Measurements from ENCODE around the gene MCC.

GRCh38 chr5:113531481-113532159 is 43.4 kb upstream of the MCC start:
- TF ChIP-seq, protein P1, sequence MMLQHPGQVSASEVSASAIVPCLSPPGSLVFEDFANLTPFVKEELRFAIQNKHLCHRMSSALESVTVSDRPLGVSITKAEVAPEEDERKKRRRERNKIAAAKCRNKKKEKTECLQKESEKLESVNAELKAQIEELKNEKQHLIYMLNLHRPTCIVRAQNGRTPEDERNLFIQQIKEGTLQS (CRISPR knock-in tag; conservative IDR thresholded peaks at IDR 0.05), result no peak
- TF ChIP-seq, protein P2, sequence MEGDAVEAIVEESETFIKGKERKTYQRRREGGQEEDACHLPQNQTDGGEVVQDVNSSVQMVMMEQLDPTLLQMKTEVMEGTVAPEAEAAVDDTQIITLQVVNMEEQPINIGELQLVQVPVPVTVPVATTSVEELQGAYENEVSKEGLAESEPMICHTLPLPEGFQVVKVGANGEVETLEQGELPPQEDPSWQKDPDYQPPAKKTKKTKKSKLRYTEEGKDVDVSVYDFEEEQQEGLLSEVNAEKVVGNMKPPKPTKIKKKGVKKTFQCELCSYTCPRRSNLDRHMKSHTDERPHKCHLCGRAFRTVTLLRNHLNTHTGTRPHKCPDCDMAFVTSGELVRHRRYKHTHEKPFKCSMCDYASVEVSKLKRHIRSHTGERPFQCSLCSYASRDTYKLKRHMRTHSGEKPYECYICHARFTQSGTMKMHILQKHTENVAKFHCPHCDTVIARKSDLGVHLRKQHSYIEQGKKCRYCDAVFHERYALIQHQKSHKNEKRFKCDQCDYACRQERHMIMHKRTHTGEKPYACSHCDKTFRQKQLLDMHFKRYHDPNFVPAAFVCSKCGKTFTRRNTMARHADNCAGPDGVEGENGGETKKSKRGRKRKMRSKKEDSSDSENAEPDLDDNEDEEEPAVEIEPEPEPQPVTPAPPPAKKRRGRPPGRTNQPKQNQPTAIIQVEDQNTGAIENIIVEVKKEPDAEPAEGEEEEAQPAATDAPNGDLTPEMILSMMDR (IDR thresholded peaks at IDR 0.05), result no peak
- TF ChIP-seq, protein P3, sequence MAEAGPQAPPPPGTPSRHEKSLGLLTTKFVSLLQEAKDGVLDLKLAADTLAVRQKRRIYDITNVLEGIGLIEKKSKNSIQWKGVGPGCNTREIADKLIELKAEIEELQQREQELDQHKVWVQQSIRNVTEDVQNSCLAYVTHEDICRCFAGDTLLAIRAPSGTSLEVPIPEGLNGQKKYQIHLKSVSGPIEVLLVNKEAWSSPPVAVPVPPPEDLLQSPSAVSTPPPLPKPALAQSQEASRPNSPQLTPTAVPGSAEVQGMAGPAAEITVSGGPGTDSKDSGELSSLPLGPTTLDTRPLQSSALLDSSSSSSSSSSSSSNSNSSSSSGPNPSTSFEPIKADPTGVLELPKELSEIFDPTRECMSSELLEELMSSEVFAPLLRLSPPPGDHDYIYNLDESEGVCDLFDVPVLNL (CRISPR knock-in tag; IDR thresholded peaks at IDR 0.05; ENCODE audit: borderline replicate concordance, low read depth), result no peak
- TF ChIP-seq TP53 (CRISPR knock-in tag; IDR thresholded peaks at IDR 0.05) (no peak), E2F1 (CRISPR knock-in tag; IDR thresholded peaks at IDR 0.05) (no peak), HMGA2 (CRISPR knock-in tag; IDR thresholded peaks at IDR 0.05) (no peak), TEAD1 (CRISPR knock-in tag; IDR thresholded peaks at IDR 0.05) (no peak), CREB1 (CRISPR knock-in tag; IDR thresholded peaks at IDR 0.05) (no peak), ZNF138 (CRISPR knock-in tag; conservative IDR thresholded peaks at IDR 0.05) (no peak), NR2C2 (CRISPR knock-in tag; IDR thresholded peaks at IDR 0.05) (no peak)
